OCI-M1 (cell line): ENCODE data around the gene GJA4.

Source experiments
- DNase-seq: peaks from one replicate; lab custom pipeline; 2025; lab: John Stamatoyannopoulos, UW

Gene GJA4

DNA sequence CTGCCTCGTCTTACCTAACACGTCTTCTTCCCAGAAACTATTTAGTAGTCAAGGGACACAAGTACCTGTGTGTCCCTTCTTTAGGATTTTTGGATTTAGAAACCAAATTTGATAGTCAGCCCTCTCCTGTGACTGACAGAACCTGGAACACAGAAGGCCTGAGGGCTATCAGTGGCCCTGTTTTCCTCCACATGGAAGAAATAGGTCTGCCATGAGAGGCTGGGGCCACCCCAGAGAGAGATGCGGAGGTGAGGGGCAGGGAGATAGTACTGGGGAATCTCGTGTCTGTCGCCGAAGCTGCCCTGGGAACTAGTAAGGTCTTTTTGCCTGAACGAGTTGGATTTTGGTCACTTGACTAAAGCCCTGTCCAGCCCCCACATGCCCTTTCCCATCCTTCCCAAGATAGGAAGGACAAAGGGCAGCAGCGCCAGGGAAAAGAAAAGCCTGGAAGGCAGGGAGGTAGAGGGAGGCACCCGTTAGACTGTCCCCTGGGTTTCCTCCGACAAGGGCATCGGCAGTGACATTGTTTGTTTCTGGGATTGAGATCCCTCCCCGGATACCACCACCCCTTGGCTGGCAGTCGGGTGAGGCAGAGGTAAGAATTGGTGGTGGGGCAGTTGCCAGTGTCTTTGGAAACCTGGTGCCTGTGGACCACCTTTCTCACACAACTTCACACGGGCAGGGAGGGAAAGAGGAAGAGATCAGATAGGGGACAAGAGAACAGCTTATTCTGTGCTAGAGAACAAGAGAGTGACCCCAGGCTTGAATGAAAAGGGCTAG, 46.9 kb downstream of the GJA4 start:
- DNase-seq: no peak

DNA sequence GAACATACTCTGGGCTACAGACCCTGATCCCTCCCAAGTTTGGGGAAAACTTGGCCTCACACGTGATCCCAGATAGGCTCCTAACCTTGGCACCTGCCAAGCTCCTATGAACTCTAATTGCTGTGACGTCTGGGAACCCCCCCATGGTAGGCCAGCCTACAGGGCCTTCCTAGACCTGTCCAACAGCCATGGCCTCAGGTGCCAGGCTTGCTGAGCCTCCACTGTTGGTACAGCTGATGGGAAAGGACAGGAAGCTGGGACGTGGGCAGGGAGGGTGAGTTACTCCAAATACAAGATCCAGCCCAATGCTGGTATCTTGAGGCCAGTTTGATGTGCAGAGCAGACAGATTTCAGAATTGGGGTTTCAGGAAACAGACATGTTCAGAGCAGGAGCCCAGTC, 47.6 kb downstream of the GJA4 start:
- no peak for DNase-seq

DNA sequence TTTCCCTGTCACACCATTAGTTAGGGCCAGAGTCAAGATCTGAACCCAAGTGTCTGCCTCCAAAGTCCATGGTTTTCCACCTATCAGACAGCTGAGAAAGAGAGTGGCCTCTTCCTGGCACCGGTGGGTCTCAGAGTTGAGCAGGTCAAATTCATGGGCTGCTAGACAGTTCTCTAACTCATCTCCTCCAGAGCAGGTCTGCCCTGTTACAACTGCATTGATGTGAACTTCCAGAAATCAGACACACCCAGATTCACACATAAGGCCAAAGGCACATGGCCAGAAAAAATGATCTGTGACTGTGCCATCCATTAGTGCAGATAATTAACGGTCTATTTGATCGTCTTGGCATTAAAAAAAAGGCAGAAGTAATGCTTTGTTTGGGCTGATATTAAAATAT, 49.3 kb downstream of the GJA4 start:
- DNase-seq: no peak

DNA sequence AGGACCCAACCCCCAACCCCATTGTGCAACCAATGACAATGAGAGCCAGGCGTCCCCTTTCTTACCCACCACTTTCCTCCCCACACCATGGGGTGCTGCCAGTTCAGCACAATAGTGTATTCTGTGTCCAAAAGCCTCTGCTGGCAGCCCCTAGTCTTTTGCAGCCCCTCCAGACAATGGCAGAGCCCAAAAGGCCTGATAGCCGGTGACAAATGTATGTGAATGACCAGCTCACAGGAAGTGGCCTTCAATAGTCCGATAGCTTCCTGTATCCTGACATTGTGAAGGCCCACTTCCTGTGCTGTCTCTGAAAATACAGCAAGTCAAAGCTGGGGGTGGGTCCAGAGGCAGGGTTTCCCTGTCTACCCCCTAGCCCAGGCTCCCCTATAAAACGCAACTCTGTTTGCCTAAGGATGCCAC, 50.2 kb downstream of the GJA4 start:
- DNase-seq: no peak

DNA sequence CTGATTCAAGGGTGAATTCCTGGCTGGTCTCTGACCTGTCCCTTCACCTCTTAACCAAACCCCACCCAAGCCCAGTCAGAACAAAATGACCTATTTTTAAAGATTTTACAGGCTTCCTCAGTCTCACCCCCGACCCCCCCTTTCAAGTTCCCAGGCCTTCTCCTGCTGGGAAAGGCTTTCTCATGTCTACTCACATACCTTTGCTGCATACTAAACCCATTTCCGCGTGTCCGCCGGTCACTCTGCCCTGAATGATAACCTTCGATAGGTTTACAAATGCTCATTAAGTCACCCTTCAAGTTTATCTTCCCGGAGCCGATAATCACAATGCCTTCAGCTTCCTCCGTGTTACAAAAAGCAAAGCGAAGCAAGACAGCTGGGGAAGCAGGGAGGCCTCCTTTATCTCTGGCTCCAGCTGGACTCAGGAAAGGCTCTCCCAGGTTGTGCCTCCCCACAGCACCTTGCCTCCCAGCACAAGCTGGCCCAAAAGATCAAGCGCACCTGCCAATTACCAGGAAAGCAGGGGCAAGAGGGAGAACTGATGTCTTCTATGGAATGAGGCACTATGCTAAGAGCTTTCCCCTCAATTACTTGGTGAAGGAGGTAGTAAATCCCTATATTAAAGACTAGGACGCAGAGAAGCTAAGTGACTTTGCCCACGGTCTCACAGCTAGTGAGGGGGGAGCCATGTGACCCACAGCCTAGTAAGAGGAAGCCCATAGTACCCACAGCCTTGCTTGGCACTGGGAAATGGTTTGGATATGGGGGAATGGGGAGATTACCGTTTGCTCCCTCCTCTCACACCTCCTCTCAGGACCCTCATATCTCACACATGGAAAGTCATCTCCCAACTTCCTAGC, 50.8 kb downstream of the GJA4 start:
- DNase-seq: peak; percentile 83

DNA sequence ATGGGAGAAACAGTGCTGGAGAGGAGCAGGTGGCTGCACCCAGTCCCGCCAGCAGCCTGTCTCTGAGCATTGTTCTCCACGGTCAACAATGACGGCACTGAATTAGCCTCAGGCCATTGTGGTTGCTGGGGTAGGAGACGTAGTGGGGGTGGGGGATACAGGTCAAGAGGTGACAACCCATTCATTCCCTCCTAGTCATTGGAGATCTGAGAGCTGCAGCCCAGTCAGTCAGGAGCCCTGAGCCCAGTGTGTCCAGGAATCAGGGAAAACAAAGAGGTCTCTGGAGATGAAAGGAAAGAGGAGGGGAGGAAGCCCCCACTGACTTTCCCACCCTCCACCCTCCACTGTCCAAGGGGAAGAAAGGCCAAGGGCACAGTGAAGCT, 51.4 kb downstream of the GJA4 start:
- DNase-seq: peak; percentile 59
